H1 (cell line): ENCODE measurements around the gene PSMA5. TPM values are rescaled to one million over a fixed set of nuclear protein-coding genes. Genes with fewer than 3 reads are reported as not detected.

Source experiments
- CHD7 ChIP-seq: fragments of 300-600 bp; sonication (generic); IDR thresholded peaks from 2 replicates; pipeline ENCODE4 v1.7.1; 2012; ENCODE audit warnings: low read length, moderate library complexity, mild to moderate bottlenecking, inconsistent platforms; ENCODE audit not compliant: insufficient replicate concordance
- RNF2 ChIP-seq: fragments of 200-900, 300-1000 bp; sonication (generic); IDR thresholded peaks from 2 replicates; pipeline ENCODE4 v1.7.1; 2016; ENCODE audit warnings: borderline replicate concordance, low read depth, mild to moderate bottlenecking, antibody characterized with exemption, low read length; ENCODE audit not compliant: poor library complexity, severe bottlenecking; ENCODE audit errors: missing control alignments
- SIN3A ChIP-seq, 2 experiments: IDR thresholded peaks in 1 of 2; conservative IDR thresholded peaks in 1 of 2; 2 replicates each; pipeline ENCODE4 v1.6.1; 2011 to 2012; ENCODE audit warnings: low read length in 2 of 2, improper control_type of control experiment in 1 of 2, low read depth in 1 of 2, mild to moderate bottlenecking in 1 of 2
- polyA plus RNA-seq, 7 experiments: library from polyadenylated mRNA; depleted of rRNA in 3 of 7; stranded (reverse) in 5 of 7; unstranded in 2 of 7; fragments of >200 nt in 5 of 7; fragments of 200-250 nt in 2 of 7; gene quantifications; 1 replicate in 5 of 7; 2 replicates in 1 of 7; 4 replicates in 1 of 7; pipeline versions ENCODE4 v1.2.1 to v1.2.3, GENCODE V29; 2011 to 2013; ENCODE audit warnings: missing spikeins in 2 of 7, mixed read lengths in 2 of 7
- total RNA-seq: library from RNA; stranded (reverse); fragmentation: NEBNext Ultra II Directional; extraction: Animal tissue kit (Norgen Biotek cat#: 25700); gene quantifications from 2 replicates; pipeline ENCODE4 v1.2.1, GENCODE V29; 2021

PSMA5 gene
- total and polyA plus RNA-seq, 2 of the 8 experiments (the other 6 are each of a cell fraction or from before 2014, with no cell fraction given): 140 to 166 TPM

DNA sequence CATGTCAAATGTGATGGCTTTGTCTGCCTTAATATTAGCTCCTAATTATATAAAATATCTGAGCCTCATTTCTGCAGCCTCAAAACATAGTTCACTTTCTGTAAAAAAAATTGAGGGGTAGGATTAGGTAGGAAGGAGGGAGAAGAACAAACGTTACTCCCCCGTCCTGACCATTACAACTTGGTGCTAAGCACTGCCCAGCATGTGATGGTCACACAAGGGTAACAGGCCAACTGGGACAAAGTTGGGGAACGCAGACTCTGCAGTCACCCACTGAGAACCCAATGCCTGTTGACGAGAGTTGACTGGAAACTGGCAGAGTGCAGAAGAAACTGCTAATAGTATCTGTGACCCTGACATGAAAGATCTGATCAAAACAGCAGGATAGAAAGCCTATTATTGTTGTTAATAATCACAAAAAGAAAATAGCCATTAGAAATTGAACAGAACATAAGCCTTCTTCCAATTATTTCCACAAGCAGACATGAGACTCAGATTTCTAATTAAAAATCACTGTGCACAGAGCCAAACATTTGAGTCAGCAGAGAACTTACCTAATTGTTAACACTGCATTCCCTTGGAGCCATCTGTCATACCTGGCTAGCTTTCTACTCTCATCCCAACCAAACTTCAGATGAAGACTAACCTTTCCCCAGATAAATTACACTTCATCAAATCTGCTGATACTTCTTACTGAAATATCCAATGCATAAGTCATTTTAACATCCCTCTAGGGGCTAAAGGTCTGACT is 34.0 kb downstream of the PSMA5 start (continued):
- TF ChIP-seq CHD7 (no peak), RNF2 (no peak), SIN3A (conservative IDR thresholded peaks at IDR 0.05 in 1 of 2, IDR thresholded peaks at IDR 0.05 in 1 of 2; ENCODE audit: low read depth in 1 of 2, low read length in 2 of 2) (no peak)
